ENCODE data around the gene WSB1. TPM values are rescaled to one million over a fixed set of nuclear protein-coding genes. Genes with fewer than 3 reads are reported as not detected.

The WSB1 gene
- total RNA-seq, 2 experiments from 2014 or later = 143 to 155 TPM

GRCh38 chr17:27303734-27304133, 9.8 kb downstream of the WSB1 start:
- H3K27me3 Mint-ChIP-seq = no peaks in the 10 kb centered on the region
- peaks cover 59% of the 10 kb centered on the region for H3K36me3 Mint-ChIP-seq (ENCODE audit: low read depth)
- POLR2A ChIA-PET = interaction anchor here (1.0 to 4.1 kb wide), 2 partner anchors 10 to 15 kb away, joined by 5 to 35 read pairs; partner anchors contain the start of gene WSB1
- CTCF ChIA-PET = interaction anchor here (1.0 to 1.5 kb wide), 4 partner anchors 9 to 67 kb away, joined by 3 to 4 read pairs (median 4); no protein-coding TSS in a partner anchor
- H3K27ac Mint-ChIP-seq = no peak overlapping the region
- no peak overlapping the region for H3K4me3 Mint-ChIP-seq
- no peak for DNase-seq
- peaks cover 27% of the 10 kb centered on the region for H3K4me1 Mint-ChIP-seq
- no peaks in the 10 kb centered on the region for H3K9me3 Mint-ChIP-seq

DNA sequence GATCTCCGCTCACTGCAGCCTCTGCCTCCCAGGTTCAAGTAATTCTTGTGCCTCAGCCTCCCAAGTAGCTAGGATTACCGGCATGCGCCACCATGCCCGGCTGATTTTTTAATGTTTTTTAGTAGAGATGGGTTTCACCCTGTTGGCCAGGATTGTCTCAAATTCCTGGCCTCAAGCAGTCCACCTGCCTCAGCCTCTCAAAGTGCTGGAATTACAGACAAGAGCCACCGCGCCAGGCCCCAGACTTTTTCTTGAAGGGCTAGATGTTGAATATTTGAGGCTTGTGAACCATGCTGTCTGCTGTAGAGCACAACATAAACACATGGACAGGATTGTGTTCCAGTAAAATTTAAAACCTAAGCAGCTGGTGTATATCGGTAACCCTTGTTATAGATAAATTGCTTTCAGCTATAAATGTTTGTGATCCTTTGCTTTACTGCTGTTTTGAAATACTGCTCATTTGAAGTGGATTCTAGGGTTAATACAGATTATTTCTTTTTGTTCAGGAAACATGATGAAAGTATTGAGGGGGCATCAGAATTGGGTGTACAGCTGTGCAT, 12.4 kb downstream of the WSB1 start:
- ChIA-PET CTCF (interaction anchor here (0.9 to 1.0 kb wide), 2 partner anchors 10 to 12 kb away, joined by 4 read pairs; partner anchors contain the start of gene WSB1), POLR2A (interaction anchor here (0.8 to 3.0 kb wide), 2 partner anchors 10 to 12 kb away, joined by 3 to 12 read pairs; partner anchors contain the start of gene WSB1)
- H3K4me1 Mint-ChIP-seq = peaks cover 7% of the 10 kb centered on the region
- DNase-seq = no peak
- H3K9me3 Mint-ChIP-seq = no peaks in the 10 kb centered on the region
- no peaks in the 10 kb centered on the region for H3K27me3 Mint-ChIP-seq
- H3K4me3 Mint-ChIP-seq = no peak overlapping the region
- no peak overlapping the region for H3K27ac Mint-ChIP-seq
- peaks cover 68% of the 10 kb centered on the region for H3K36me3 Mint-ChIP-seq (ENCODE audit: low read depth)

GRCh38 chr17:27310565-27311110, 16.7 kb downstream of the WSB1 start:
- H3K4me3 Mint-ChIP-seq = no peak overlapping the region
- ChIA-PET POLR2A (interaction anchor here (1.2 kb wide), 1 partner anchor 17 kb away, joined by 5 read pairs; the partner anchor contains the start of gene WSB1), CTCF (no interaction called here)
- no peak overlapping the region for H3K27ac Mint-ChIP-seq
- no peaks in the 10 kb centered on the region for H3K9me3 Mint-ChIP-seq
- H3K36me3 Mint-ChIP-seq (ENCODE audit: low read depth) = peaks cover 72% of the 10 kb centered on the region
- H3K27me3 Mint-ChIP-seq = no peaks in the 10 kb centered on the region
- no peak for DNase-seq
- H3K4me1 Mint-ChIP-seq = no peaks in the 10 kb centered on the region

- H3K4me1 Mint-ChIP-seq = no peaks in the 10 kb centered on the region
- H3K9me3 Mint-ChIP-seq = no peaks in the 10 kb centered on the region
- POLR2A ChIA-PET = interaction anchor here (2.0 kb wide), 1 partner anchor 19 kb away, joined by 9 read pairs; the partner anchor contains the start of gene WSB1
- H3K27ac Mint-ChIP-seq = no peak overlapping the region
- no peak for DNase-seq
- H3K4me3 Mint-ChIP-seq = no peak overlapping the region
- H3K36me3 Mint-ChIP-seq (ENCODE audit: low read depth) = peaks cover 71% of the 10 kb centered on the region
- no peaks in the 10 kb centered on the region for H3K27me3 Mint-ChIP-seq
- CTCF ChIA-PET = interaction anchor here (1.3 kb wide), 1 partner anchor 20 kb away, joined by 3 read pairs; no protein-coding TSS in a partner anchor
These were observed 19.4 kb downstream of the WSB1 start for GRCh38 chr17:27313301-27313700.

DNA sequence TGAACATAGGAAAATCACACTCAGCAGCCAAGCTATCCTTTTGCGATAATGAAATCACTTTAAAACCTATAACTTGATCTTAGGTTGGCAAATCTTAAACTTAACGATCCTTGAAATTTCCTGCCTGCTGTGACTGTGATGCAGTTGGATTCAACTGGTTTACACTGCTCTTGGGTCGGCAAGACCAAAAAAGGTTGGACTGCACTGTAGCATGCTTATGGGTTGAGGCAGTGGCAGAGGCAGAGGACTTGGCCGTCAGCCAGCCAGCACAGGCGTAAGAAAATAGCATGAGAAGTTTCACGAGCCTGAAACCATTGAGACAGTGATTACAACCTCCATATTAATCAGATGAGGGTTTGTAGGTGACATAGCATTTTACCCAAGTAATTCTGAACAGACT, 21.4 kb downstream of the WSB1 start:
- peaks cover 76% of the 10 kb centered on the region for H3K36me3 Mint-ChIP-seq (ENCODE audit: low read depth)

DNA sequence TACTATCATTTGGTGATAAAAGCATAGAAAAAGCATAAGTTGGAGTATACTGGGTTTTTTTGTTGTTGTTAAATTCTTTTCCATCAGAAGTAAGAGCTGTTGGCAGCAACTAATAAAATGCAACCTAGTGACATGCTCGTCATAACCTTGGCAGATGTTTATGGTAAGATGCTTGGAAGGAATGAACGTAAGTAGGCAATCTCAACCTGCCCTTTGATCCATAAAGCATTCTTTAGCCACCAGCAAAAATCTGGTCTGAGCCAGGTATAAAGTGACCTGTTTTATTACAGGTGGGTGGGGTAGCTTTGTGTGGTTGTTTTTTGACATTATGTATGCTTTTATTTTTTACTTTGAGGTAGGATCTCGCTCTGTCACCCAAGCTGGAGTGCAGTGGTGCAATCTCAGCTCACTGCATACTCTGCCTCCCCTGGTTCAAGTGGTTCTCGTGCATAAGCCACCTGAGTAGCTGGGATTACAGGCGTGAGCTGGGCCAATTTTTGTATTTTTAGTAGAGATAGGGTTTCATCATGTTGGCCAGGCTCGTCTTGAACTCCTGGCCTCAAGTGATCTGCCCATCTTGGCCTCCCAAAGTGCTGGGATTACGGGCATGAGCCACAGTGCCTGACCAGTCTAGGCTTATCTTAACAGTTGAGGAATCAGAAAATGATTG, 22.0 kb downstream of the WSB1 start:
- POLR2A ChIA-PET = no interaction called here
- no peaks in the 10 kb centered on the region for H3K9me3 Mint-ChIP-seq
- no peaks in the 10 kb centered on the region for H3K4me1 Mint-ChIP-seq
- CTCF ChIA-PET = interaction anchor here (1.3 to 2.3 kb wide), 2 partner anchors 23 to 80 kb away, joined by 3 to 5 read pairs; no protein-coding TSS in a partner anchor
- no peak overlapping the region for H3K27ac Mint-ChIP-seq
- H3K27me3 Mint-ChIP-seq = no peaks in the 10 kb centered on the region
- DNase-seq = no peak
- peaks cover 70% of the 10 kb centered on the region for H3K36me3 Mint-ChIP-seq (ENCODE audit: low read depth)
- H3K4me3 Mint-ChIP-seq = no peak overlapping the region

More for the DNA sequence above, 21.4 kb downstream of the WSB1 start:
- Mint-ChIP-seq H3K4me3 (no peak overlapping the region), H3K27me3 (no peaks in the 10 kb centered on the region), H3K4me1 (no peaks in the 10 kb centered on the region), H3K27ac (no peak overlapping the region), H3K9me3 (no peaks in the 10 kb centered on the region)
- POLR2A ChIA-PET = interaction anchor here (1.0 kb wide), 1 partner anchor 19 kb away, joined by 4 read pairs; no protein-coding TSS in a partner anchor
- CTCF ChIA-PET = interaction anchor here (1.3 kb wide), 1 partner anchor 22 kb away, joined by 3 read pairs; no protein-coding TSS in a partner anchor
- no peak for DNase-seq

DNA sequence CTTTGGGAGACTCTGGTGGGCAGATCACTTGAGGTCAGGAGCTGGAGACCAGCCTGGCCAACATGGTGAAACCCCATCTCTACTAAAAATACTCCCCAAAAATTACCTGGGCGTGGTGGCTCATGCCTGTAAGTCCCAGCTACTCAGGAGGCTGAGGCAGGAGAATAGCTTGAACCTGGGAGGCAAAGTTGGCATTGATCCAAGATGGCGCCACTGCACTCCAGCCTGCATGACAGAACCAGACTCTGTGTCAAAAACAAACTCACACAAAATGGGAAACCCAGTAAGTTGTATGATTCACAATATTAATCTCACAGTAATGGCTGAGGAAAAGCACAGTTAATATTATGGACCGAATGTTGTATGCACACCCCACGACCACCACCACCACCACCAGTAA, 24.3 kb downstream of the WSB1 start:
- H3K36me3 Mint-ChIP-seq (ENCODE audit: low read depth) = peaks cover 51% of the 10 kb centered on the region
- ChIA-PET POLR2A (interaction anchor here (3.6 kb wide), 1 partner anchor 24 kb away, joined by 21 read pairs; the partner anchor contains the start of gene WSB1), CTCF (interaction anchor here (1.1 kb wide), 1 partner anchor 15 kb away, joined by 3 read pairs; no protein-coding TSS in a partner anchor)
- no peaks in the 10 kb centered on the region for H3K27me3 Mint-ChIP-seq
- H3K4me1 Mint-ChIP-seq = no peaks in the 10 kb centered on the region
- H3K27ac Mint-ChIP-seq = no peak overlapping the region
- no peaks in the 10 kb centered on the region for H3K9me3 Mint-ChIP-seq
- no peak overlapping the region for H3K4me3 Mint-ChIP-seq
- DNase-seq = no peak

DNA sequence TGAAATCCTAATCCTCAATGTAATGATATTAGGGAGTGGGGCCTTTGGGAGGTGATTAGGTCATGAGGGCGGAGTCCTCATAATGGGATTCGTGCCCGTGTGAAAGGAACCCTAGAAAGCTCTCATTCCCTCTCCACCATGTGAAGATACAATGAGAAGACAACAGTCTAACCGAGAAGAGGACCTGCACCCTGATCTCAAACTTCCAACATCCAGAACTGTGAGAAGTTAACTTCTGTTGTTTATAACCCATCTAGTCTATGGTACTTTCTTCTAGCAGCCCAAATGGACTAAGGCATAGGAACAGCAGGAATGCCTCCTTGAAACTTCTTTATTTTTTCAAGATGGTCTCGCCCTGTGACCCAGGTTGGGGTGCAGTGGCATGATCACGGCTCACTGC, 24.7 kb downstream of the WSB1 start:
- DNase-seq = no peak
- no peak overlapping the region for H3K4me3 Mint-ChIP-seq
- ChIA-PET POLR2A (interaction anchor here (3.6 kb wide), 1 partner anchor 24 kb away, joined by 21 read pairs; the partner anchor contains the start of gene WSB1), CTCF (interaction anchor here (1.1 kb wide), 1 partner anchor 15 kb away, joined by 3 read pairs; no protein-coding TSS in a partner anchor)
- no peaks in the 10 kb centered on the region for H3K9me3 Mint-ChIP-seq
- H3K36me3 Mint-ChIP-seq (ENCODE audit: low read depth) = peaks cover 47% of the 10 kb centered on the region
- H3K27ac Mint-ChIP-seq = no peak overlapping the region
- H3K27me3 Mint-ChIP-seq = no peaks in the 10 kb centered on the region
- H3K4me1 Mint-ChIP-seq = no peaks in the 10 kb centered on the region

- Mint-ChIP-seq H3K27me3 (no peaks in the 10 kb centered on the region), H3K4me1 (no peaks in the 10 kb centered on the region), H3K9me3 (no peaks in the 10 kb centered on the region), H3K27ac (no peak overlapping the region), H3K36me3 (ENCODE audit: low read depth) (peaks cover 41% of the 10 kb centered on the region), H3K4me3 (no peak overlapping the region)
- no peak for DNase-seq
- ChIA-PET CTCF (interaction anchor here (0.9 kb wide), 1 partner anchor 283 kb away, joined by 3 read pairs; no protein-coding TSS in a partner anchor), POLR2A (interaction anchor here (1.0 to 3.6 kb wide), 2 partner anchors 15 to 25 kb away, joined by 3 to 21 read pairs; partner anchors contain the start of gene WSB1)
These were observed 25.8 kb downstream of the WSB1 start for GRCh38 chr17:27319541-27320221.

DNA sequence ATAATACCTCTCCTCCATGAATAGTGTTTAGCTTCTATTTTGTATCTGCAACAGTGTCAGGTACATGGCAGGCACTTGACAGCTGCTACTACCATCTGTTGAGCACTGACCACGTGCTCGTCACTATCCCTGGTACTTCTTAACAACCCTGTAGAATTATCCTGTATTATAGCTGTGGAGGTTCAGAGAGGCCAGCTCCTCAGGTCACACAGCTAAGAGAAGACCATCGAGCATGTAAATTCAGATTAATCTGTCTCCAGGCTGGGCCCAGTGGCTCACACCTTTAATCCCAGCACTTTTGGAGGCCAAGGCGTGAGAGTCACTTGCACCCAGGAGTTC, 26.3 kb downstream of the WSB1 start:
- H3K36me3 Mint-ChIP-seq (ENCODE audit: low read depth) = peaks cover 35% of the 10 kb centered on the region
- H3K4me1 Mint-ChIP-seq = no peaks in the 10 kb centered on the region
- no peak overlapping the region for H3K4me3 Mint-ChIP-seq
- H3K27me3 Mint-ChIP-seq = no peaks in the 10 kb centered on the region
- DNase-seq = no peak
- no peaks in the 10 kb centered on the region for H3K9me3 Mint-ChIP-seq
- POLR2A ChIA-PET = interaction anchor here (1.0 to 3.6 kb wide), 2 partner anchors 15 to 26 kb away, joined by 3 to 21 read pairs; partner anchors contain the start of gene WSB1
- no peak overlapping the region for H3K27ac Mint-ChIP-seq
- CTCF ChIA-PET = interaction anchor here (0.9 kb wide), 1 partner anchor 283 kb away, joined by 3 read pairs; no protein-coding TSS in a partner anchor

GRCh38 chr17:27321372-27321771, 27.5 kb downstream of the WSB1 start:
- Mint-ChIP-seq H3K4me3 (no peak overlapping the region), H3K9me3 (no peaks in the 10 kb centered on the region), H3K27me3 (no peaks in the 10 kb centered on the region), H3K36me3 (ENCODE audit: low read depth) (peaks cover 25% of the 10 kb centered on the region), H3K27ac (no peak overlapping the region), H3K4me1 (no peaks in the 10 kb centered on the region)
- DNase-seq = no peak
- ChIA-PET POLR2A (interaction anchor here (3.6 kb wide), 1 partner anchor 27 kb away, joined by 21 read pairs; the partner anchor contains the start of gene WSB1), CTCF (no interaction called here)

DNA sequence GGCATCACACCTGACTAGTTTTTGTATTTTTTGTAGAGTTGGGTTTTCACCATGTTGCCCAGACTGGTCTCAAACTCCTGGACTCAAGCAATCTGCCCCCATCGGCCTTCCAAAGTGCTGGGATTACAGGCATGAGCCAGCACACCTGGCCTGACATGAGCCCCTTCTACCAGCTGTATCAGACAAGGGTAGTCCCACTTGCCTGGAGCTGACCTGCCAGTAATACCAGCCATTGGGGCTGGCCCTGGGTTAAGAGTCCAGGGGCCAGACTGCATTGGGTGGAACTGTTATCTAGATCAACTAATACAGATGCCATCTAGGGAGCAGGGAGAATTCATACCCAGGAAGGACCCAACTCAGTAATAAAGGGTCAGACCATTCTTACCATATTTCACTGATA, 28.1 kb downstream of the WSB1 start:
- Mint-ChIP-seq H3K4me3 (no peak overlapping the region), H3K9me3 (no peaks in the 10 kb centered on the region), H3K27ac (no peak overlapping the region), H3K27me3 (no peaks in the 10 kb centered on the region), H3K36me3 (ENCODE audit: low read depth) (peaks cover 18% of the 10 kb centered on the region), H3K4me1 (no peaks in the 10 kb centered on the region)
- ChIA-PET CTCF (no interaction called here), POLR2A (no interaction called here)
- no peak for DNase-seq

Data from activated CD4-positive, alpha-beta memory T cell treated with anti-CD3 and anti-CD28 coated beads, Interleukin-2, amount 10 ng/mL, durations not matched to agents 7 days and 5 days (primary cell).